Transverse colon (tissue), 4 donors: ENCODE measurements around the gene MB. TPM values are rescaled to one million over a fixed set of nuclear protein-coding genes. Genes with fewer than 3 reads are reported as not detected.

Source experiments
- DNase-seq: peaks from one replicate; pipeline ENCODE4 v3.0.0-alpha.2; 2019
- H3K27ac ChIP-seq, 4 donors: fragments of 200-600 bp; sonication (generic); 2 replicates each; pipeline ENCODE4 v1.5.1; 2016 to 2018; ENCODE audit warnings: inconsistent platforms in 4 of 4
- H3K27me3 ChIP-seq: fragments of 200-600 bp; sonication (generic); 2 replicates; pipeline ENCODE4 v1.5.1; 2017; ENCODE audit warnings: inconsistent platforms
- H3K36me3 ChIP-seq, 4 donors: fragments of 200-600 bp; sonication (generic); 2 replicates each; pipeline ENCODE4 v1.5.1; 2017 to 2019; ENCODE audit warnings: inconsistent platforms in 4 of 4
- H3K4me1 ChIP-seq, 4 donors: fragments of 200-600 bp; sonication (generic); 2 replicates each; pipeline ENCODE4 v1.5.1; 2017 to 2020; ENCODE audit warnings: inconsistent platforms in 4 of 4
- H3K4me3 ChIP-seq, 4 donors: fragments of 200-600 bp; sonication (generic); 1 replicate in 1 of 4; 2 replicates in 3 of 4; pipeline versions ENCODE4 v1.5.1 to v1.6.1; 2017 to 2019; ENCODE audit warnings: inconsistent platforms in 4 of 4
- H3K9me3 ChIP-seq, 2 donors: fragments of 200-600 bp; sonication (generic); 2 replicates each; pipeline ENCODE4 v1.5.1; 2017 to 2019; ENCODE audit warnings: inconsistent platforms in 2 of 2
- EP300 ChIP-seq: sonication (generic); formaldehyde crosslinking; IDR thresholded peaks from one replicate; pipeline ENCODE4 v1.6.1; 2017; ENCODE audit warnings: antibody characterized with exemption, low read depth
- POLR2A ChIP-seq: fragments of 450-650 bp; IDR thresholded peaks from one replicate; pipeline ENCODE4 v1.6.1; 2016; ENCODE audit warnings: antibody characterized with exemption, mild to moderate bottlenecking, moderate library complexity
- POLR2AphosphoS5 ChIP-seq, 3 donors: sonication (generic); formaldehyde crosslinking; IDR thresholded peaks; one replicate each; pipeline ENCODE4 v1.6.1; 2016; ENCODE audit warnings: antibody characterized with exemption in 3 of 3
- WGBS, 2 donors: methylation state at CpG; one replicate each; pipeline ENCODE4 v1.1.5; 2018; ENCODE audit warnings: low coverage in 1 of 2; 5-methylcytosine and 5-hydroxymethylcytosine counted together
- in situ Hi-C, 4 donors: fragments of 200-750 bp; cut with MboI; loops; one replicate each; pipeline versions ENCODE4 v1.15.0 to v1.15.1; 2017; ENCODE audit warnings: low sequenced_read_pairs in 3 of 4, low pct_ligation_motif_present in 1 of 4, low pct_unique_long_range_greater_than_20kb in 1 of 4
- intact Hi-C: fragments of 100-400 bp; cut with DNase I; formaldehyde crosslinking; loops from one replicate; pipeline ENCODE4 v1.15.1; 2023; ENCODE audit warnings: low total_unique reads
- total RNA-seq, 4 donors: library from RNA; depleted of rRNA; stranded (reverse); fragments of >200 nt; gene quantifications; one replicate each; pipeline ENCODE4 v1.1.0, GENCODE V29; 2016
- TF ChIP-seq, protein P1 (sequence below), 5 experiments: fragments of 200-600 bp in 3 of 5; fragments of 450-650 bp in 2 of 5; sonication (generic) in 3 of 5; IDR thresholded peaks; 1 replicate in 2 of 5; 2 replicates in 3 of 5; pipeline ENCODE4 v1.5.1; 2016 to 2017; ENCODE audit warnings: antibody characterized with exemption in 5 of 5, inconsistent platforms in 3 of 5, mild to moderate bottlenecking in 2 of 5, moderate library complexity in 1 of 5

Gene MB
- total RNA-seq, 4 donors from 2014 or later = 9.0 to 37.0 (median 15.7) TPM; not detected in 1

DNA sequence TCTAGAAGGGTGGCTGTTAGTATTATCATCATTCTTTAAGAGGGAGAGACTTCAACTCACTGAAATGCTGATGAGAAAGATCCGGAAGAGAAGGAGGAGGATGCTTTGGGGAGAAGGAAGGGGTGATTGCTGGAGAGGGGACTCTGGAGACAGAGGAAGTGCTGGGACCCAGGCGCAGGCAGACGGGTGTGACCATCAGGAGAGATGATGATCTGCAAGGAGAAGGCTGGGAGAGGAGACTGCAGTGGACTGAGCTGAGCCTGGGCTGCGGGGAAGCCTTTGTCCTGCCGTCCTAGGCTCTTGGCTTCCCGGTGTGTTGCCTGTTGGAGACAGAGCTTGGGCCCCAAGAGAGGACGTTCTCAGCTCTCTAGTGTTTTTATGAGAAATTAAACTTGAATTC is 53.9 kb downstream of the MB start:
- Histone ChIP-seq H3K4me3 (no peak overlapping the region), H3K9me3 (no peaks in the 10 kb centered on the region), H3K27ac (no peak overlapping the region), H3K27me3 (no peaks in the 10 kb centered on the region), H3K36me3 (no peaks in the 10 kb centered on the region), H3K4me1 (peaks cover 0 to 5% (median 0%) of the 10 kb centered on the region in 4 donors)
- no peak for DNase-seq
- intact Hi-C loops (no loop called here), in situ Hi-C loops (no loop called here)
- 65 to 84% methylated on average over 2 to 7 of the region's 7 CpGs for WGBS, 2 donors
- TF ChIP-seq POLR2AphosphoS5 (IDR thresholded peaks at IDR 0.05) = no peak

DNA sequence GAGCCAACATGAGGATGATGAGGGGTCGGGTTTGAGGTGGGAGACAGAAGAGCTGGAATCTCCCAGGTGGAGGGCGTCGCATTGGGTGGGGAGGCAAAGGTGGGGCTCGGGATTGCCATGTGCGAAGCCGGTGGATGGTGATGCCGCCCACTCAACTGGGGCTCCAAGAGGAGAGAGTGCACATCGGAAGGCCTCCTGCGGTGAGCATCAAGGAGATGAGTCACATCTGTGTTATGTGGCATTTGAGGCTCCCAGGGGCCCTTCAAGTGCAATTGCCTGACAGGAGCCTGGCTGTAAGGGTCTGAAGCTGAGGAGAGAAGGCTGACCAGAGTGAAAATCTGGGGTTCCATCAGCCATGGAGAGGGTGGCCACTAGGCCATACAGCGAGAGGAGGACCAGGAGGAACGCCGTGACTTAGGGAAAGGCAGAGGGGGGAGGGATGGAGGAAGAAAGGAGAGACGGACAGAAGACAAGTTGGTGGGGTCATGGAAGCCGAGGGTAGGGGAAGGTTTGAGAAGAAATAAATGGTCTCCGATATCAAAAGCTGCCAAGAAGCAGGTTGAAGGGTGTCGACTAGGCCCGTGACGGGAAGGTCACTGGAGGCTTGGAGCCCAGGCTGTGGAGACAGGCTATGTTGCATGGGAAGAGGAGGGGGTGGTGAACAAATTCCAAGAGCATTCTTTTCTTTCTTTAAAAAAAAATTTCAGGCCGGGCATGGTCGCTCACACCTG is 55.2 kb downstream of the MB start:
- intact Hi-C loops (no loop called here), in situ Hi-C loops (no loop called here)
- TF ChIP-seq EP300 = no peak
- TF ChIP-seq POLR2AphosphoS5 (IDR thresholded peaks at IDR 0.05) = no peak
- TF ChIP-seq, protein P1, sequence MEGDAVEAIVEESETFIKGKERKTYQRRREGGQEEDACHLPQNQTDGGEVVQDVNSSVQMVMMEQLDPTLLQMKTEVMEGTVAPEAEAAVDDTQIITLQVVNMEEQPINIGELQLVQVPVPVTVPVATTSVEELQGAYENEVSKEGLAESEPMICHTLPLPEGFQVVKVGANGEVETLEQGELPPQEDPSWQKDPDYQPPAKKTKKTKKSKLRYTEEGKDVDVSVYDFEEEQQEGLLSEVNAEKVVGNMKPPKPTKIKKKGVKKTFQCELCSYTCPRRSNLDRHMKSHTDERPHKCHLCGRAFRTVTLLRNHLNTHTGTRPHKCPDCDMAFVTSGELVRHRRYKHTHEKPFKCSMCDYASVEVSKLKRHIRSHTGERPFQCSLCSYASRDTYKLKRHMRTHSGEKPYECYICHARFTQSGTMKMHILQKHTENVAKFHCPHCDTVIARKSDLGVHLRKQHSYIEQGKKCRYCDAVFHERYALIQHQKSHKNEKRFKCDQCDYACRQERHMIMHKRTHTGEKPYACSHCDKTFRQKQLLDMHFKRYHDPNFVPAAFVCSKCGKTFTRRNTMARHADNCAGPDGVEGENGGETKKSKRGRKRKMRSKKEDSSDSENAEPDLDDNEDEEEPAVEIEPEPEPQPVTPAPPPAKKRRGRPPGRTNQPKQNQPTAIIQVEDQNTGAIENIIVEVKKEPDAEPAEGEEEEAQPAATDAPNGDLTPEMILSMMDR (IDR thresholded peaks at IDR 0.05) = no peak
- no peak for TF ChIP-seq POLR2A
- no peak for DNase-seq
- Histone ChIP-seq H3K27me3 (no peaks in the 10 kb centered on the region), H3K9me3 (no peaks in the 10 kb centered on the region), H3K27ac (no peak overlapping the region), H3K4me3 (no peak overlapping the region), H3K4me1 (peaks cover 0 to 5% (median 0%) of the 10 kb centered on the region in 4 donors), H3K36me3 (no peaks in the 10 kb centered on the region)
- 83 to 94% methylated on average over 7 to 20 of the region's 20 CpGs for WGBS, 2 donors

- Histone ChIP-seq H3K9me3 (no peaks in the 10 kb centered on the region), H3K27ac (no peak overlapping the region), H3K4me3 (no peak overlapping the region), H3K4me1 (peaks cover 0 to 4% (median 0%) of the 10 kb centered on the region in 4 donors), H3K27me3 (no peaks in the 10 kb centered on the region), H3K36me3 (no peaks in the 10 kb centered on the region)
- intact Hi-C loops (no loop called here), in situ Hi-C loops (no loop called here)
- DNase-seq = no peak
- 82 to 88% methylated on average over 1 of the region's 1 CpG for whole genome bisulfite sequencing, 2 donors
- TF ChIP-seq EP300 (no peak), POLR2AphosphoS5 (IDR thresholded peaks at IDR 0.05) (no peak), POLR2A (no peak)
- TF ChIP-seq, protein P1 (IDR thresholded peaks at IDR 0.05) = no peak
Measured at GRCh38 chr22:35560824-35561223, 56.3 kb downstream of the MB start.

- TF ChIP-seq EP300 (no peak), POLR2AphosphoS5 (IDR thresholded peaks at IDR 0.05) (no peak), POLR2A (no peak)
- TF ChIP-seq, protein P1 (IDR thresholded peaks at IDR 0.05) = no peak
- no peak for DNase-seq
- 52% methylated on average over 5 of the region's 5 CpGs; no CpG with 5 or more reads in 1 of the 2 donors for WGBS, 2 donors
- in situ Hi-C loops (no loop called here), intact Hi-C loops (no loop called here)
- Histone ChIP-seq H3K9me3 (no peaks in the 10 kb centered on the region), H3K36me3 (no peaks in the 10 kb centered on the region), H3K4me1 (no peaks in the 10 kb centered on the region), H3K4me3 (no peak overlapping the region), H3K27me3 (no peaks in the 10 kb centered on the region), H3K27ac (no peak overlapping the region)
Measured at GRCh38 chr22:35560366-35560765, 56.8 kb downstream of the MB start.
